HG03575 (cell line): ENCODE measurements around the gene AP1S2.
A peak's percentile ranks its signal among the peaks of the same experiment; 100 is the strongest.

Experiments used
- ATAC-seq: cut with Tn5 transposase; IDR thresholded peaks from one replicate; pipeline ENCODE4 v1.9.1; 2021; ENCODE audit not compliant: unreplicated experiment, insufficient number of reproducible peaks, low FRiP score; ENCODE audit errors: extremely low read depth

AP1S2 gene

DNA sequence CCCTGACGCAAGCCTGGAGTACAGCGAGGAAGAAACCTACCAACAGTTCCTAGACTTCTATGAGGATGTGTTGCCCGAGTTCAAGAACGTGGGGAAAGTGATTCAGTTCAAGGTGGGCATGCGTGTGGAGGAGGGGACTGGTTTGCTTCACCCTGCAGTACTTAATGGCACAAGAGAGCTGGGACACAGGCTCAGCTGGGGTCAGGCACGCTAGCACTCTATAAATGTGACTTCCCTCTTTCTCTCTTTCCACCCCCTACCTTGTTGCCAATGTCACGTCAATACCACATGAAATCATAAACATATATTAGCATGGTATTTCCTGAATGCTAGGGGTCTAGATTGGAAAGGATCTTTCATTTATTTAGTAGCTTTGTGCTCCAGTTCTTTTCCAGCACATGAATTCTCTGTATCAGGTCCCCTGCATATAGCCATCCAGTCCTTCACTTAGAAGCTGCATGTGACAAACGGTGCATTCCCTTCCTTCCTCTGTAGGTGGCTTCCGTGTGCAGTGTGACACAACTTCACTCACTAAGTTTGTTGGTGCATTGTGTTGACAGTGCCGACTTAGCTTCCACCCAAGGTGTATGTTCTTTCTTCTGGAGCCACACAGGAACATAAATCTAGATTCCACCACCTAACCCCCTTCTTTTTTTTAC, 38.7 kb downstream of the AP1S2 start:
- no peak for ATAC-seq

GRCh38 chrX:15814771-15815365, 39.7 kb downstream of the AP1S2 start:
- ATAC-seq: no peak

GRCh38 chrX:15813416-15813815, 41.2 kb downstream of the AP1S2 start:
- no peak for ATAC-seq

DNA sequence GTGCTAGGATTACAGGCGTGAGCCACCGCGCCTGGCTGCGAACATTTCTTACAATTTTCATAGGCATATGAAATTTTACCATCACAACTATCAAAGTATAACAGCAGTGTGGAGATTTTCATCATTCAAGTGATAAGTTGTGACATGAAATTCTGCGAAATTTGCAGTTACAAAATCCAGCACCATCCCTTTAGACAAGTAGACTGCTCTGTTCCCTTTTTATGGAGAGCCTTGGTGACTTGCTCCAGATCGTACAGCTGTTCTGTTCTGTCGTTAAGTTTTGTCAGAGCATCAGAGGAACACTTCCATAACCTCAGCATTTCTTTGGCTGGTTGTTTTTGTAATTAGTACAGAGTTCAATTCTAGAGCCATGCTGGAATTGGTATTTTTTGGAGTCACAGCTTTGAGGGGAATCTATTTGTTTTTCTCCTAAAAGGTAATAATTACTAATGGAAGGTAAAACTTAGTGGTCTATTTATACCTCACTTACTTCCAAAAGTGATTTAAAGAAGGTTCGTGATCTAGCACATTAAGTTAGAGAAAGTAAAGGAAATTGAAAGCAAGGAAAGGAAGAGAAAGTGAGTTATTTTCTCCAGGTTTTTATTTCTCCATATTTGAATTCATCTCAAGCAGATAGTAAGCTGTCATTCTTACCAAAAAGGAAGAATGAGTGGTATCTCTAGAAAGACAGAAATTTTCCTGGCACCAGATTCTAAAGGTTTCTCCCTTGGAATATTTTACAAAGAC, 42.2 kb downstream of the AP1S2 start:
- no peak for ATAC-seq

DNA sequence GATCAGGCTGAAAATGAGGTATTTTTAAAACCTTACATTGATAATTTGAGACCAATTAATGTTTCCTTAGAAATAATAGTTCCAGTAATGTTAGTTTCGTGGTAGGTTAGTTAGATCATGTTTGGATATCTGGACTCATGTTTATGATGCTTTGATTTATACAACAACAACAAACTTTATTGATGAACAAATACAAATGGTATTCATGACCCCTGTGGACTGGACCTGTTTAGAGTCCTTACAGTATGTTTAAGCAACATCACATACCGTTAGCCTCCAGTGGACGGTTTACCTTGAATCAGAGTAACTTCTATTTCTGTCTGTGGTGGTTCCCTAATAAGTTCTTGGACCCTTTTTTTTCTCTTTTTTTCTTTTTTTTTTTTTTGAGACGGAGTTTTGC, 46.4 kb downstream of the AP1S2 start:
- ATAC-seq: no peak

- ATAC-seq: no peak
Observed at GRCh38 chrX:15804563-15804962, 50.0 kb downstream of the AP1S2 start.

GRCh38 chrX:15797707-15798106, 56.9 kb downstream of the AP1S2 start:
- ATAC-seq: no peak

DNA sequence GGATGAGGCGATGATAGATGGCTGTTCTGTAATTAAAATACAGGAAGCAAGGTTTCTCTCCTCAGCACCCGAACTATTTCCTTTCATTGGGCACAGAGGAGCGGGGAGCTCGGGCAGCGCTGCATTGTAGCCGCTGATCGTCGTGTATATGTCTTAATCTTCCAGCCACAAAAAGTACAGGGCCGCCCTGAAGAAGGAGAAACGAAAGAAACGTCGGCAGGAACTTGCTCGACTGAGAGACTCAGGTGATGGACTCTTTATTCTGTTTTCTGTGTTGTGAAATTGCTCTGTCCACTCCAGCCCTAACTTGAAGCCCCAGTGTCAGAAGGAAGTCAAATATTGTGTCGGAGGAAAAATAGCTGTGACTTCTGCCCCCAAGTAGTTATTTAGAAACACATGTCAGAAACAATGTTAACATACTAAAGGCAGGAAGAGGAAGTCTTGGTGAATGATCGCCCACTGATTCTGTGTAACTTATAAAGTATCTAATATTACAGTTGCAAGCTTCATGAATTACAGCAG, 63.8 kb downstream of the AP1S2 start:
- peak; percentile 15 for ATAC-seq

GRCh38 chrX:15789979-15790768, 64.4 kb downstream of the AP1S2 start, which contains the start of gene ZRSR2:
ZRSR2 (plus strand) TSS chrX:15790484; CDS start chrX:15790496, 12 bp downstream.
- peak; percentile 66 for ATAC-seq

GRCh38 chrX:15786915-15787314, 67.7 kb downstream of the AP1S2 start:
- no peak for ATAC-seq

- ATAC-seq: no peak
Observed at GRCh38 chrX:15785176-15785750, 69.3 kb downstream of the AP1S2 start.

DNA sequence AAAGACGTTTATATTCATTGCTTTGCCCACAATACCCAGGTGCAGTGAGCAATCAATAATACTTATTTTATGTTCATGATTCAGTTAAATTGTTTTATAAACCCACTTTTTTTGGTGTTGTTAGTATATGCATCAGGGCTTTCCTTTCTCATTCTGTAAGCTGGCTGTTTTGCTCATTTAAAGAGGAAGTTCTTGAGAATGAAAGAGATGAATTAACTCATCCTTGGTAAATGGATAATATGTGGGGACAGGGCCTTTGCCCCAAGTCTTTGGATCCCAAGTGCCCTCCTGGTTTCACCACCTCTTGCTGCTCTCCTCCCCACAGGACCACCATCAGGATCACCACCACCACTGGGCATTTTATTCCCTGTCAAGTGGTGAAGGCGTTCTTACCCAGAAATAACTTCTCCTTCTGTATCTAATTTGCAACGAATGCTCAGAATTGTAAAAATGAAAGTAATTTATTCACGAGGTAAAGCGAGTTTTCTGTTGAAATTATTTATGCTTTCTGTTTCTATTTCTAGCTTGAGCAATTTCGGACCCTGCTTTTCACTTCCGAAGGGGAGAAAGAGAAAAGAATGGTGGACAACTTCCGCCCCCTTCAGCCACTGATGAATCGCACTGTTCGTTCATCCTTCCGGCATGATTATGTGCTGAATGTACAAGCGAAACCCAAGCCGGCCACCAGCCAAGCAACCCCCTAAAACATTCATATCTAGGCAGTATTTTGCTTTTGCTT, 72.5 kb downstream of the AP1S2 start:
- no peak for ATAC-seq
